GM10266 (cell line): ENCODE results near the gene SECTM1.

Experiments used
- DNase-seq: peaks from one replicate; pipeline ENCODE4 v3.0.0; 2012; ENCODE audit errors: extremely low spot score
- CTCF ChIP-seq: IDR thresholded peaks from 2 replicates; pipeline ENCODE4 v1.5.1; 2012; ENCODE audit warnings: mild to moderate bottlenecking, low read depth; ENCODE audit not compliant: control insufficient read depth, insufficient read depth; ENCODE audit errors: missing control alignments

Gene SECTM1

GRCh38 chr17:82325286-82326180 lies 8.0 kb downstream of the SECTM1 start:
- no peak for TF ChIP-seq CTCF
- no peak for DNase-seq

- no peak for DNase-seq
- TF ChIP-seq CTCF, result no peak
Observed at GRCh38 chr17:82324566-82325285, 8.8 kb downstream of the SECTM1 start.

GRCh38 chr17:82323514-82324234 lies 9.9 kb downstream of the SECTM1 start:
- DNase-seq, result no peak
- TF ChIP-seq CTCF, result no peak

GRCh38 chr17:82322526-82323453 lies 10.8 kb downstream of the SECTM1 start:
- TF ChIP-seq CTCF, result no peak
- DNase-seq, result no peak

- DNase-seq, result no peak
- no peak for TF ChIP-seq CTCF
Observed at GRCh38 chr17:82321947-82322466, 11.6 kb downstream of the SECTM1 start.
